H1 (cell line): ENCODE results near the gene KRT35.

Experiments
- POLR2AphosphoS5 ChIP-seq: IDR thresholded peaks from 2 replicates; pipeline ENCODE4 v1.6.1; 2011; ENCODE audit warnings: low read depth, low read length
- SP1 ChIP-seq: IDR thresholded peaks from 2 replicates; pipeline ENCODE4 v1.6.1; 2011; ENCODE audit warnings: low read depth, low read length
- ZNF274 ChIP-seq: IDR thresholded peaks from 2 replicates; pipeline ENCODE4 v1.7.0; 2012; ENCODE audit warnings: low read length, borderline replicate concordance; ENCODE audit errors: extremely low read depth
- TF ChIP-seq, protein P1 (sequence below), 3 experiments: IDR thresholded peaks; 1 replicate in 2 of 3; 2 replicates in 1 of 3; pipeline versions ENCODE4 v1.5.1 to v1.6.1; 2011; ENCODE audit warnings: low read length in 3 of 3, mild to moderate bottlenecking in 3 of 3, inconsistent platforms in 2 of 3, low read depth in 1 of 3, moderate library complexity in 1 of 3; ENCODE audit not compliant: insufficient read depth in 1 of 3; ENCODE audit errors: control extremely low read depth in 1 of 3
- TF ChIP-seq, protein P2 (sequence below): IDR thresholded peaks from 2 replicates; pipeline ENCODE4 v1.6.1; 2012; ENCODE audit warnings: inconsistent platforms

DNA sequence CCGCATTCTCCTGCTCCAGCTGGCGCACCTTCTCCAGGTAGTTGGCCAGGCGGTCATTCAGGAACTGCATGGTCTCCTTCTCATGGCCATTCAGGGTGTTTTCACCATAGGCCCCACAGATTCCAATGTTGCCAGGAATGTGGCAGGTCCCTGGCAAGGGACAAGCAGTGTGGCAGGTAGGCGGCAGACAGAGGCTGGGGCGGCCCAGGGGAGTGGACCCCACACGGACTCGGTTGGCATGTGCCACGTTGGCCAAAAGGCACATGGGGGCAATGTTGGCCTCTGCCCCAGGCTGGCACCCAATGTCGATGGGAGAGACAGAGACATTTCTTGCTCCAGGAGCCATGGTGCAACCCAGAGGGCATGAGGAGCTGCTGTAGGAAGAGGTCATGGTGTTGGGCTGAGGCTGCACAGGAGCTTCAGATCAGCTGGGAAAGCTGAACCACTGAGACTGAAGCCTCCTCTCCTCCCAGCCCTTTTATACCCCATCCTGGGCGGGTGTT lies 40.4 kb downstream of the KRT35 start, which contains the start of gene KRT38:
- TF ChIP-seq, protein P1, sequence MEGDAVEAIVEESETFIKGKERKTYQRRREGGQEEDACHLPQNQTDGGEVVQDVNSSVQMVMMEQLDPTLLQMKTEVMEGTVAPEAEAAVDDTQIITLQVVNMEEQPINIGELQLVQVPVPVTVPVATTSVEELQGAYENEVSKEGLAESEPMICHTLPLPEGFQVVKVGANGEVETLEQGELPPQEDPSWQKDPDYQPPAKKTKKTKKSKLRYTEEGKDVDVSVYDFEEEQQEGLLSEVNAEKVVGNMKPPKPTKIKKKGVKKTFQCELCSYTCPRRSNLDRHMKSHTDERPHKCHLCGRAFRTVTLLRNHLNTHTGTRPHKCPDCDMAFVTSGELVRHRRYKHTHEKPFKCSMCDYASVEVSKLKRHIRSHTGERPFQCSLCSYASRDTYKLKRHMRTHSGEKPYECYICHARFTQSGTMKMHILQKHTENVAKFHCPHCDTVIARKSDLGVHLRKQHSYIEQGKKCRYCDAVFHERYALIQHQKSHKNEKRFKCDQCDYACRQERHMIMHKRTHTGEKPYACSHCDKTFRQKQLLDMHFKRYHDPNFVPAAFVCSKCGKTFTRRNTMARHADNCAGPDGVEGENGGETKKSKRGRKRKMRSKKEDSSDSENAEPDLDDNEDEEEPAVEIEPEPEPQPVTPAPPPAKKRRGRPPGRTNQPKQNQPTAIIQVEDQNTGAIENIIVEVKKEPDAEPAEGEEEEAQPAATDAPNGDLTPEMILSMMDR (IDR thresholded peaks at IDR 0.05; ENCODE audit: control extremely low read depth in 1 of 3, insufficient read depth in 1 of 3, low read depth in 1 of 3, low read length in 3 of 3), result no peak
- no peak for TF ChIP-seq SP1
- TF ChIP-seq, protein P2, sequence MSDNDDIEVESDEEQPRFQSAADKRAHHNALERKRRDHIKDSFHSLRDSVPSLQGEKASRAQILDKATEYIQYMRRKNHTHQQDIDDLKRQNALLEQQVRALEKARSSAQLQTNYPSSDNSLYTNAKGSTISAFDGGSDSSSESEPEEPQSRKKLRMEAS, result no peak
- no peak for TF ChIP-seq ZNF274
- no peak for TF ChIP-seq POLR2AphosphoS5
